ENCODE measurements around the gene PPARG. TPM values are rescaled to one million over a fixed set of nuclear protein-coding genes. Genes with fewer than 3 reads are reported as not detected.

Gene PPARG
- total and polyA plus RNA-seq, 2 of the 8 experiments (the other 6 are each of a cell fraction or from before 2014, with no cell fraction given) = 0.06 TPM; not detected in 1

DNA sequence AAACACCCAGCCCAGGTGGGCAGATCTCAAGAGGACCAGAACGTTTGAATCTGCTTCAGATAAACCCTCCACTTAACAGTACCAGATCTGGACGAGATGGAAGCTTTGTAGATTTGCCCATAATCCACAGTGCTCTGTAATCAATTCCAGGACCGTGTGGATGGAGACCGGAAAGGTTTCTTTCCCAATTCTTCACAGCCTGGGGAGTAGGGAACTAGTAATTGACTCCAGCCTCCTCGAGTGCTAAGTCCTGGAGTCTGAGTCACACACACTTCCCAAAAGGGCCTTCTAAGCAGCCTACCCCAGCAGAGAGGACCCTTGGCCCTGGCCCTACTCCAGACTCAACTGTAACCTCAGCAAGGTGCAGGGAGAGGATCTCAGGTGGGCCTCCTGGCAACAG, 139.3 kb downstream of the PPARG start:
- FAIRE-seq (no peak), DNase-seq (ENCODE audit: low read depth in 1 of 2, low spot score in 2 of 2) (no peak)
- H3K18ac ChIP-seq (ENCODE audit: extremely low read depth, low read length) = no peak overlapping the region
- no peak overlapping the region for H2BK5ac ChIP-seq (ENCODE audit: low read depth, low read length)
- no peak overlapping the region for H2BK15ac ChIP-seq (ENCODE audit: low read length)
- H2BK120ac ChIP-seq (replicated peaks; ENCODE audit: low read depth, low read length) = no peak overlapping the region
- H3K14ac ChIP-seq (ENCODE audit: insufficient read length) = no peak overlapping the region
- no peak overlapping the region for H3K27ac ChIP-seq (ENCODE audit: low read depth, low read length)
- POLR2A ChIA-PET (ENCODE audit: partially characterized antibody) = no interaction called here
- no peaks in the 10 kb centered on the region for H4K20me1 ChIP-seq (replicated peaks in 1 of 2; ENCODE audit: control insufficient read depth in 1 of 2, insufficient read depth in 2 of 2, low read length in 2 of 2)
- no peaks in the 10 kb centered on the region for H3K23me2 ChIP-seq (ENCODE audit: low read depth, low read length)
- no peak overlapping the region for H3K4me2 ChIP-seq (ENCODE audit: insufficient read depth in 1 of 2, low read depth in 2 of 2, low read length in 2 of 2)
- H3K79me1 ChIP-seq (ENCODE audit: low read depth, low read length) = no peaks in the 10 kb centered on the region
- no peak overlapping the region for H3K56ac ChIP-seq (replicated peaks; ENCODE audit: insufficient read length, low read depth, low read length)
- no peak for TF ChIP-seq EGR1 (IDR thresholded peaks at IDR 0.05; ENCODE audit: borderline replicate concordance, low read depth, low read length)
- no peak for TF ChIP-seq CEBPB (IDR thresholded peaks at IDR 0.05; ENCODE audit: low read depth, low read length)
- 89% methylated on average over 5 of the region's 5 CpGs; no CpG with 5 or more reads in 1 of the 2 experiments for WGBS, 2 experiments (ENCODE audit: extremely low coverage in 1 of 2, insufficient coverage in 1 of 2, insufficient read length in 1 of 2, insufficient replicate concordance in 2 of 2, low coverage in 1 of 2, low lambda C conversion rate in 2 of 2, missing lambda C conversion rate in 1 of 2)
- no peak overlapping the region for H2AK5ac ChIP-seq (ENCODE audit: low read depth, low read length)
- H3K9me3 ChIP-seq (ENCODE audit: insufficient read depth in 2 of 2, low read depth in 1 of 2, low read length in 1 of 2) = no peaks in the 10 kb centered on the region
- no peak overlapping the region for H2BK12ac ChIP-seq (ENCODE audit: low read depth, low read length)
- H4K91ac ChIP-seq (replicated peaks; ENCODE audit: insufficient read length, low read length) = no peak overlapping the region
- H4K8ac ChIP-seq (ENCODE audit: extremely low read depth, insufficient read depth, low read length) = no peak overlapping the region
- H3K36me3 ChIP-seq (ENCODE audit: control insufficient read depth in 2 of 4, insufficient read depth in 4 of 4, low read length in 3 of 4) = no peaks in the 10 kb centered on the region
- no peaks in the 10 kb centered on the region for H3K27me3 ChIP-seq (replicated peaks in 1 of 4; ENCODE audit: control insufficient read depth in 3 of 4, extremely low read depth in 1 of 4, insufficient read depth in 3 of 4, low read length in 3 of 4)
- H3K4ac ChIP-seq (replicated peaks; ENCODE audit: insufficient read length, low read depth, low read length) = no peak overlapping the region
- peak overlapping the region; percentile 23; the same call in 1 of the 2 replicates for H2BK20ac ChIP-seq (ENCODE audit: low read length)
- H3K79me2 ChIP-seq (ENCODE audit: control insufficient read depth in 1 of 2, insufficient read depth in 2 of 2, low read length in 2 of 2) = no peaks in the 10 kb centered on the region
- CTCF ChIA-PET (ENCODE audit: partially characterized antibody) = interaction anchor here (0.6 to 1.0 kb wide), 2 partner anchors 11 to 193 kb away, joined by 3 read pairs; no protein-coding TSS in a partner anchor
- H3K4me1 ChIP-seq (replicated peaks in 1 of 4; ENCODE audit: control insufficient read depth in 3 of 4, insufficient read depth in 4 of 4, low read length in 3 of 4) = peaks cover 0 to 8% (median 6%) of the 10 kb centered on the region in 4 experiments; a peak in 4 of 7 replicates
- no peak overlapping the region for H2AFZ ChIP-seq (ENCODE audit: low read length)
- no peak overlapping the region for H3K9ac ChIP-seq (replicated peaks in 1 of 4; ENCODE audit: extremely low read depth in 1 of 4, low read depth in 3 of 4, low read length in 3 of 4)
- H3K23ac ChIP-seq (ENCODE audit: insufficient read length) = no peak overlapping the region
- no peak overlapping the region for H3K4me3 ChIP-seq (ENCODE audit: extremely low read depth in 1 of 4, insufficient read depth in 2 of 4, low read depth in 3 of 4, low read length in 4 of 4)
- H4K5ac ChIP-seq (ENCODE audit: insufficient read length, low read depth, low read length) = no peak overlapping the region
